Left forelimb (tissue), 1 donor: ENCODE results near the gene PABPN1.

ENCODE experiments used
- DNase-seq: peaks from one replicate; pipeline ENCODE4 v3.0.0-alpha.2; 2018; ENCODE audit warnings: low spot score

PABPN1 gene

GRCh38 chr14:23358042-23358441 lies 36.8 kb downstream of the PABPN1 start:
- peak; percentile 58 for DNase-seq

- DNase-seq = peak; percentile 46
Measured at GRCh38 chr14:23358553-23359166, 37.4 kb downstream of the PABPN1 start.

DNA sequence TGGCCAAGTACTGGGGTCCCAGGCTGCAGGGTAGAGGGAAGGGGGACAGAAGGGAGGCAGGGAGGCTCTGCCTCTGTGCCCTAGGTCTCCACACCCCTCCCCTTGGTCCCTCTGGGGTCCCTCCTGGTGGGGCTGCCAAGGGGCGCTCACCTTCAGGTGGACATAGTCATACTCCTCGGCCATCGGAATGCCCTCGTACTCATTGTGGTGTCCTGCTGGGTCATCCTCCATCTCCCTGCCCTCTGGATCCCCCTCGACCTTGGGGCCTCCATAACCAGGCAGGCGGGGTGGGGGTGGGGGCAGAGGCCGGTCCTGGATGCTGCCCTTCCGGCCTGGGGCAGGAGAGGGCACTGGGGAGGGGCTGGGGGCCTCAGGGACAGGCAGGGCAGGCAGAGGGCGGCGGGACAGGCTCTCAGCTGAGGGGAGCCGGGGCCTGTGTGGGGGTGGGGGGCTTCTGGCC lies 37.9 kb downstream of the PABPN1 start:
- DNase-seq = no peak

DNA sequence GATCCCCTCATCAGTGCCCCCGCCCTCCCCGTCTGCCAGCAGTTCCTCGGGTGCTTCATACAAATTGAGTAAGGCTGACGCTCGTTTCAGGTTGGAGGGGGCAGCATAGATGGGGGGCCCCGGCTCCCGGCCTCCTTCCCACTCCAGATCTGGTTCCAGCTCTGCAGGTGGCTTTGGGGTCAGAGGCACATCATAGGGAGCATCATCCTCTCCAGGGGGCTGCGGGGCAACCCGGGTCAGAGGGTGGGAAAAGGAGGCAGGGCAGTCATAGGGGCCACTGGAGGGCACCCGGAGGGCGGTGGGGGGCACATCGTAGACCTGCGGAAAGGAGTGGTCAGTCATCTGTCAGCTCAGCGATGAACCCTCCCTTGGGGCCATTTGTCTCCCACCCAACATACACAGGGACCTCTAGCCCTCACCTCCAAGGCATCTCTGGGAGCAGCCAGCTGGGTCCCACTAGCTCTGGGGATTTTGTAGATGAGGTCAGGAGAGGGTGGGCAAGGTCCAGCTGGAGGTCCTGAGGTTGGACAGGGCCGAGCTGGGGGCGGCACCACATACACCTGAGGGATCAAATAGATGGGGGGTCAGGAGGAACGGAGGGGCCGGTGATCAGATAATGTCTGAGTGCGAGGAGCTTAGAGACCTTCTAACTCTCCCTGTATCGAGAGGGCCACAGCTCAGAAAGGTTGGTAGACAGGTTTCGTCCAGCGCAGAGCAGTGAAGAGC lies 38.6 kb downstream of the PABPN1 start:
- peak; percentile 42 for DNase-seq

- peak; percentile 59 for DNase-seq
Measured at GRCh38 chr14:23360496-23360895, 39.2 kb downstream of the PABPN1 start.

- DNase-seq = peak; percentile 37
Measured at GRCh38 chr14:23361320-23361719, 40.1 kb downstream of the PABPN1 start.

DNA sequence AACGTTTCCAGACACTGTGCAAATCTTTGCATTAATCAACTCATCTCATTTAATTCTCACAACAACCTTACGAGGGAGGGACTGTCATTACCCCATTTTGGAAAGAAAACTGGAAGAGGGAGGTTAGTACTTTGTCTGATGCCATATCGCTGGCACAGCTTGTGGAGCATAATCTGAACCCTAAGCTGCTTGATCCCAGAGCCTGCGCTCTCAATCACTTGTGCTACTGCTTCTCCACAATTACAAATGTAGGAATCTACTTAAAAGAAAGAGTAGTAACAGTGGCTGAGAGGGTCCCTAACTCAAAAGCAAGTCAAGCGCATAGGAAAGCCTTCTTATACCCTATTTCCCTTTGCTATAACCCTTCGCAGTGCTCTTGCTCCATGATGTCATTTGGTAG lies 40.5 kb downstream of the PABPN1 start:
- peak; percentile 4 for DNase-seq

DNA sequence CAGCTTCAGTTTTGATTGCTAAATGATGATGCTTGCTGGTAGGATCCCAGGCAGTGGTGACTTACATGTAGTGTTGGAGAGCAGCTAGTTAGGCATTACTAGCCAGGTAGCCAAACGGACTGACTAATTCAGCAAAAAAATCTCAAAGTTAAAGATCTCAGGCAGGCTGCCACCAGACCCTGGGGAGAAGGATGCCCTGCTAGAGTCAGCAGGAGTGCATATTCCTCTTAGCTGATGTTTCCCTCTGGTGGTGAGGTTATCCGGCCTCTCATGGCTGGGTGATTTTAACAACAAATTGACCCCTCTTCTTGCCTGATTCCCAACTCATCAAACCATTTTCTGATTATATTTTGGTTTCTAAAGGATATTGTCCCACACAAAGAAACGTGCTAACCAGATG lies 40.9 kb downstream of the PABPN1 start:
- peak; percentile 14 for DNase-seq

DNA sequence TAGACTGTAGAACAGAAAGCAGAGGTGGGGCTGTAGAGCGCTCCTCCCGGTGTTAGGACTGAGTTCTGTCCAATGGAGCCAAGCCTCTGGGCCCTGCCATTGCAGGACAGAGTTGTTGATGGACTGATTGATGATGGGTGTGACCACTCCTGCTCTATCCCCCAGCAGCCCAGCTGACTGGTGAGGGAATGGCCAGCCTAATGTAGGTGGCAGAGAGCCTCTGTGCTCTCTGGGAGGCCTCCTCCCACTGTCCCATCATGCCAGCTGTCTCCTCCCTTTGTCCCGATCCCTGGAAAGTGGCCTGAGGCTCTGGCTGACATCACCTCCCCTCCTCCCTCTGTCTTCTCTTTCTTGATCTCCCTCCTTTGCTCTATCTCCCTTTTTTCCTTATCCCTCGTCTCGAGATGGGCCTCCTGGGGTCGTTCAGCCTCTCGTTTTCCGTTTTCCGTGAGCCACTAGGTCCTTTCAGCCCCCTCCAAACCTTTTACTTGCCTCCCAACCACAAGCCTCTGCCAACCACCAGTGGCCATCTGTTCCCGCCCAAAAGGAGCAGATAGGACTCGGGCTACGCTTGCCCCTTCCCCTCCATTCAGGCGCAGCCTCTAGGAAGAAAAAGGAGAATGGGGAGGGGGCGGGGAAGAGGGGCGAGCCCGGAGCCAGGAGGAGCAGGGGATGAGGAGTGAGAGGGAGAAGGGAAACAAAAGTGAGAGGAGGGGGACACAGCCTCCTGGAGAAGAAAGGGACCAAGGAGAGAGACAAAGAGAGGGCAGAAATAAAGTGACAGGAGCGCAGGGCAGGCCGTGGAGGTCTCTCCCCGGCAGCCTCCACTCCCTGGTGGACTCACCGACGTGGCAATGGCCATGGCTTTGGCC lies 43.1 kb downstream of the PABPN1 start:
- DNase-seq = no peak

GRCh38 chr14:23365036-23365731 lies 43.9 kb downstream of the PABPN1 start, which contains the start of gene EFS:
Gene EFS (minus strand): TSS chr14:23365172. CDS start chr14:23365025, 147 bp downstream.
- peak; percentile 83 for DNase-seq

- DNase-seq = peak; percentile 88
Measured at GRCh38 chr14:23365732-23366425, 44.6 kb downstream of the PABPN1 start.

DNA sequence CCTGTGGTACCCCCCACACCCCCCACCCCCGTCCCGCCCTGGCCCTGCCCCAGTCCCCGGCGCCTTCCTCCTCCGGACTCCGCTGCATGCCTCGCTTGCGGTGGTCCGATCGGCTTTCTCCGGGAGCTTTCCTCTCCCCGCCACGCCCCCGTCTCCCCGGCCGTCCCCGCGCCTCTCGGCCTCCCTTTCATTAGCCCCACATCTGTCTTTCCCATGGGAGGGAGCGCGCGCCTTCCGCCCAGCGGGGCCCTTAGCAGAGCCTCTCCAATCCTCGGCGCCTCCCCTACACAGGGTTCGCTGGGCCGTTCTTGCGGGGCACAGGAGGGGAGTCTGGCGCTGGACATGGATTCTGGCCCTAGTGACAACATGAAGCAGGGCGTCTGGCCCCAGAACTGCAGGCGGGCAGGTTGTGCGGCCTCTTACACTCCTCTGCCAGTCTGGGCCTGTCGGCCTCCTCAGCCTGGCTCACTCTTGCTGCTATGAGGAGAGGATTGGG lies 45.2 kb downstream of the PABPN1 start:
- peak; percentile 89 for DNase-seq

DNA sequence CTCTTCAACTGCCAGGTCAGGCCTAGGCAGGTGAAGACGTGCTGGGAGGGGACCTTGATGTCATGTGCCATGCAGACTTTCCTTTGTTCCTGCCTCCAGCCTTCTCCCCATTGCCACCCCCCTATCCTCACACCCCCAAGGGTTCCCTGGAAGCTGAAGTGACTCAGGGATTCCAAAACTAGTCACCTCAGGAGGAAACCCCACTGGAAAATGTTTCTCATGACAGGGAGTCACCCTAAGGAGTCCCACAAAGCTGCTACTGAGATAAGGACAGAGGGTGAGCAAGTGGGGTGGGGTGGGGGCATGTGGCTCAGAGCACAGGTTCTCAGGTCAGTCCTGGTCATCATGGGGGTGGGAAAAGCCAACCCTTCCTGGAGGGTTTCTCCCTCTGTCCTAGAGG lies 49.0 kb downstream of the PABPN1 start:
- DNase-seq = no peak

- no peak for DNase-seq
Measured at GRCh38 chr14:23371865-23372264, 50.6 kb downstream of the PABPN1 start.

- no peak for DNase-seq
Measured at GRCh38 chr14:23372509-23372908, 51.3 kb downstream of the PABPN1 start, which contains the start of gene IL25. Gene IL25 (plus strand): TSS chr14:23372809.

- DNase-seq = no peak
Measured at GRCh38 chr14:23373041-23373440, 51.8 kb downstream of the PABPN1 start.
